PFSK-1 (cell line): Measurements from ENCODE around the gene SYDE1.

Source experiments
- FOXP2 ChIP-seq: optimal IDR thresholded peaks from 2 replicates; pipeline ENCODE3; 2011; ENCODE audit warnings: borderline replicate concordance, control low read depth, inconsistent platforms; ENCODE audit not compliant: insufficient read depth; ENCODE audit errors: extremely low read length, extremely low read depth
- POLR2AphosphoS5 ChIP-seq: IDR thresholded peaks from 2 replicates; pipeline ENCODE4 v1.6.1; 2012; ENCODE audit warnings: low read depth, mild to moderate bottlenecking, control low read depth, low read length, moderate library complexity

- TF ChIP-seq FOXP2 = no peak
- no peak for TF ChIP-seq POLR2AphosphoS5
These were observed 21.1 kb downstream of the SYDE1 start for GRCh38 chr19:15128162-15128770.
